ENCODE measurements around the gene PRSS56.

DNA sequence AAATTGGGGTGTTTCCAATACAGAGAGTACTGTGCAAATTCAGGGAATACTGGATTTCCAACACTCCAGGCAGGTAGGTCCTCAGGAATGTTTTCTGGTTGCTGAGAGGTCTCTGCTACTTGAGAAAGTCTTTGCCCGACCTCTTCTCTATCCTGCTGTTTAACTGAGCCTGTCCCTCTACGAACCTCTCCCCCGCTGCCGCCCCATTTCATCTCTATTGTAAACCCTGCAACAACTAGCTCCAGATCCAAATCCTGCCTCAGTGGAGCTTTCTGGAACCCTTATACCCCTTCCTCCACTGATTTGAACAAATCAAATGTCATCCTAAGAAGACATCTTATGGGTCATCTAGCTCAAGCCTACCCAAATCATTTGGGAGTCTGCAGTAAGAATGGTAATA lies 31.6 kb downstream of the PRSS56 start:
- TF ChIP-seq, protein P1, sequence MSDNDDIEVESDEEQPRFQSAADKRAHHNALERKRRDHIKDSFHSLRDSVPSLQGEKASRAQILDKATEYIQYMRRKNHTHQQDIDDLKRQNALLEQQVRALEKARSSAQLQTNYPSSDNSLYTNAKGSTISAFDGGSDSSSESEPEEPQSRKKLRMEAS (IDR thresholded peaks at IDR 0.05), result no peak
- TF ChIP-seq EGR1 (IDR thresholded peaks at IDR 0.05) (no peak), RAD21 (IDR thresholded peaks at IDR 0.05; ENCODE audit: low read depth) (no peak), CEBPB (IDR thresholded peaks at IDR 0.05) (no peak), CREB1 (IDR thresholded peaks at IDR 0.05; ENCODE audit: low read depth) (no peak), YY1 (IDR thresholded peaks at IDR 0.05; ENCODE audit: low read depth) (no peak)
